GM18508 (cell line): ENCODE measurements around the gene ALDH2.
"Not testable (repeated sequence)": the region's sequence is repeated elsewhere in the genome, so short reads cannot be mapped to it uniquely, and the experiment has no call there.

Experiments
- ATAC-seq: cut with Tn5 transposase; IDR thresholded peaks from one replicate; pipeline ENCODE4 v1.9.1; 2021; ENCODE audit warnings: moderate number of reproducible peaks; ENCODE audit not compliant: insufficient read depth, unreplicated experiment

The ALDH2 gene

DNA sequence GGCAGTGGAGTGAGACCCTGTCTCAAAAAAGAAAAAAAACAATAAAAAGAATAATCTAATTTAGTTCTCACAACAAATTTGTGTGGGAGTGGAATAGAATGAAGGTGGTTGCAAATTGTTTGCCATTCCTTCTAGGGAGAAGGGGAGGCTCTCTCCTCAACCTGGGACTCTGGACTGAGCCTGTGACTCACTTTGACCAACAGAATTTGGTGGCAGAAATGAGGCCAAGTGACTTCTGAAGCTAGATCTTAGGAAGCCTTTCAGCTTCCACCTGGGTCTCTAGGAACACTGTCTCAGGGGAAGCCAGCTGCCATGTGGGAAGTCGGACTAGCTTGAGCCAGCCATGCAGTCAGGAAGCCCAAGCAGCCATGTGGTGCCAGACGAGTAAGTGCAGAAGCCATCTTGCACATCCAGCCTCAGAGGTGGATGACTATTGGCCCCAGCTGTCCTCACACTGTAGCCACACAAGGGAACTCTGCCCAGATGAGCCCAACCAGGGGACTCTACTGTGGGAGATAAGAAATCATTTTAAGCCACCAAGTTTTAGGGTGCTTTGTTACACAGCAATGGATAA is 14.4 kb downstream of the ALDH2 start:
- no peak for ATAC-seq

- no peak for ATAC-seq
Observed at GRCh38 chr12:111783046-111783445, 16.3 kb downstream of the ALDH2 start.

GRCh38 chr12:111784953-111785352 is 18.2 kb downstream of the ALDH2 start:
- no peak for ATAC-seq

DNA sequence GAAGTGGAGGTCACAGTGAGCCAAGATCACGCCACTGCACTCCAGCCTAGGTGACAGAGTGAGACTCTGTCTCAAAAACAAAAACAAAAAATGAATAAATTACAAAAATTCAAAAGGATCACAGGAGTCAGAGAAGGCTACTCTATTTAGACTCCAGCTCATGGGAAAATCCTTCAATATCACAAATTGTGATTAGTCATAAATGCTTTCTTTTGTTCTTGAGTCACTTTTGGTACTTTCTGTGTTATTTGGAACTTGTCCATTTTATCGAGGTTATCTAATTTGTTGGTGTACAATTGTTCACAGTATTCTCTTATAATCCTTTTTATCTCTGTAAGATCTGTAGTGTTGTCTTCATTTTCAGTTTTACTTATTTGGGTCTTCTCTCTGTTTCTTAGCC is 18.9 kb downstream of the ALDH2 start:
- ATAC-seq, result no peak

- no peak for ATAC-seq
Observed at GRCh38 chr12:111788178-111788654, 21.5 kb downstream of the ALDH2 start.

GRCh38 chr12:111789779-111790178 is 23.0 kb downstream of the ALDH2 start:
- no peak for ATAC-seq

GRCh38 chr12:111791507-111791906 is 24.8 kb downstream of the ALDH2 start:
- no peak for ATAC-seq

DNA sequence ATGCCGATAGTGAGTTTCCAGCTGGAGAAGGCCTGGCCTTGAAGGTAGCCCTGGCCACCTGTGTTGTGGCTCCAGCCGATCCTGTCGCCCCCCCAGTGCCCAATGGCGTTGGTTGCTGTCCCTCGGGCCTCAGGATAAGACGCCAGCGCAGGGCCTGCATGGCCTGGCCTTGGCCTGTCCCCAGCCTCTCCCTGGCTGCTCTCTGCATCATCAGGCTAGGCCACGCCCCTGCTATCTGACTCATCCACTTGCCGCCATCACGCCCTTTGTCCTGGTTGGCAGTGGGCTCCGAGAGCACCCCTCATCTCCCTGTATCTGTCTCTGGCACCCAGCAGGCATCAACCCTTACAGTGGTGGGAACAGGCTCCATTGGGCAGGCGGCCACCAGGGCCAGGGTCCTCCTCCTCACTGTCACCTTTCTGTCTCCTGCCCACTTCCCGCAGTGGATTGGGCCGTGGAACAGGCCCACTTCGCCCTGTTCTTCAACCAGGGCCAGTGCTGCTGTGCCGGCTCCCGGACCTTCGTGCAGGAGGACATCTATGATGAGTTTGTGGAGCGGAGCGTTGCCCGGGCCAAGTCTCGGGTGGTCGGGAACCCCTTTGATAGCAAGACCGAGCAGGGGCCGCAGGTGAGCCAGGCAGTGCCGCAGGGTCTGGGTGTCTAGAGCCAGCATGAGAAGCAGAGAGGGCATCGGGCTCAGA is 25.6 kb downstream of the ALDH2 start:
- ATAC-seq, result no peak

GRCh38 chr12:111792856-111793235 is 26.1 kb downstream of the ALDH2 start:
- ATAC-seq, result no peak

GRCh38 chr12:111798182-111798581 is 31.4 kb downstream of the ALDH2 start:
- ATAC-seq, result no peak

GRCh38 chr12:111799758-111800157 is 33.0 kb downstream of the ALDH2 start:
- no peak for ATAC-seq

- no peak for ATAC-seq
Observed at GRCh38 chr12:111803038-111803626, 36.4 kb downstream of the ALDH2 start.

DNA sequence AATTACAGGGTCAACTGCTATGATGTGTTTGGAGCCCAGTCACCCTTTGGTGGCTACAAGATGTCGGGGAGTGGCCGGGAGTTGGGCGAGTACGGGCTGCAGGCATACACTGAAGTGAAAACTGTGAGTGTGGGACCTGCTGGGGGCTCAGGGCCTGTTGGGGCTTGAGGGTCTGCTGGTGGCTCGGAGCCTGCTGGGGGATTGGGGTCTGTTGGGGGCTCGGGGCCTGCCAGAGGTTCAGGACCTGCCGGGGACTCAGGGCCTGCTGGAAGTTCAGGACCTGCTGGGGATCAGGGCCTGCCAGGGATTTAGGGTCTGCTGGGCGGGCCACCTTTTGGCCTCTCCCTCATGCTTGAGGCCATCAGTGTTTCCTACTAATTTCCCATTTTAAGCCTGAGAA is 37.1 kb downstream of the ALDH2 start:
- no peak for ATAC-seq

DNA sequence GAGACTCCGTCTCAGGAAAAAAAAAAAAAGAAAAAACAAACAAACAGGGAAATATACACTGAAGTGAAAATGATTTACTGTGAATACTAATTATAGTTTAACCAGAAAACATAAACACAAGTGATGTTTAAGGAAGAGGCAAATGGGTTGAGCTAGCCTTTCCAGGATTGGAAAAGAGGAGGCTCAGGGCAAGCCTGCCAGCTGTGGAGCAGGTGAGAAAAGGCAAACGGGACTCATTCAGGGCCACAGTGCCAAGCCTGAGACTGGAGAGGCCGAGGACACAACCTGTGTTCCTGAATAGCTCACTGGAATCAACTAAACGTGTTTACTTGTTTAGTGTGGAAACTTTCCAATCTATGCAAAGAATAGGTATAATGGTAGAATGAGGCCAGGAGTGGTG is 39.6 kb downstream of the ALDH2 start:
- ATAC-seq, result no peak

GRCh38 chr12:111807232-111807631 is 40.5 kb downstream of the ALDH2 start:
- no peak for ATAC-seq

DNA sequence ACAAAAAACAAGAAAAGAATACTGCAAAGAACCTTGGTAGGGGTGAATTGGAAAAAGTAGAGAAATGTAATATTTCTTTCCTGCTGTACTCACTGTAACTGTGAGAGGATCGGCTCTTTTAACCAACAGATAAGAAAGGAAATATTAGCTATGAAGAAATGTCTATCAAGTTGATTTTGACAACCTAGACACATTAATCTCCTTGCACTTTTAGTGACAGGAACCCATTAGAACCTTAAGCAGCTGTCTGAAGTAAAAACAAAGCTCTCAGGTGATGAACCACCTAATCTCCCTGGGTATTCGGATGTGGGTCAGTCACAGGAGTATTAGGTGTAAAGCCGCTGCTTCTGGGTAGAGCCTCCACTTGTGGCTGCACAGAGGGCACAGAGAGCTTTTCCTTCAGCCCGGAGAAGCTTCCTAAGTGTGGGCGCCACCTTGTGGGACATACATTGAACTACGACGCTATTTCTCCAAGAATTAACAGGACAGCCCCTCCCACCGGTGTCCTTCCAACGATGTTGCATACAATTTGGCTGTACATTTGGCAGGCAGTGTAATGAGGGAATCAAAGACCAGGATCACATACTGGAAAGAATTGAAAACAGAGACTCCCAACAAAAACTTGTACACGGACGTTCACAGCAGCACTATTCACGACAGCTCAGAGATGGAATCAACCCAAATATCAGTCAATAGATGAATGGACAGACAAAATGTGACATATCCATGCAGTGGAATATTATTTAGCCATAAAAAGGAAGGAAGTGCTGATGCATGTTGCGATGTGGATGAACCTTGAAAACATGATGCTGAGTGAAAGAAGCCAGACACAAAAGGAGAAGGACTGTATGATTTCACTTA is 46.4 kb downstream of the ALDH2 start:
- ATAC-seq, result no peak

- no peak for ATAC-seq
Observed at GRCh38 chr12:111816065-111816615, 49.4 kb downstream of the ALDH2 start.

GRCh38 chr12:111816898-111817297 is 50.2 kb downstream of the ALDH2 start:
- ATAC-seq, result not testable (repeated sequence)

- no peak for ATAC-seq
Observed at GRCh38 chr12:111818340-111818739, 51.6 kb downstream of the ALDH2 start.
